Muscle layer of colon (tissue), 2 donors: ENCODE results near the gene ROBO1.

Experiments
- H3K27ac ChIP-seq: one replicate; pipeline ENCODE4 v1.7.0; 2013; ENCODE audit warnings: low read depth, mild to moderate bottlenecking, low read length, moderate library complexity
- H3K27me3 ChIP-seq, 2 donors: one replicate each; pipeline ENCODE4 v1.7.0; 2013; ENCODE audit warnings: low read length in 2 of 2, mild to moderate bottlenecking in 2 of 2; ENCODE audit not compliant: insufficient read depth in 2 of 2, control insufficient read depth in 1 of 2
- H3K36me3 ChIP-seq: one replicate; pipeline ENCODE4 v1.7.0; 2013; ENCODE audit warnings: mild to moderate bottlenecking, low read length; ENCODE audit not compliant: insufficient read depth
- H3K4me1 ChIP-seq: one replicate; pipeline ENCODE4 v1.7.0; 2013; ENCODE audit warnings: mild to moderate bottlenecking, low read length; ENCODE audit not compliant: insufficient read depth
- H3K4me3 ChIP-seq, 2 donors: one replicate each; pipeline ENCODE4 v1.7.0; 2013; ENCODE audit warnings: low read length in 2 of 2, low read depth in 1 of 2, mild to moderate bottlenecking in 1 of 2, moderate library complexity in 1 of 2
- H3K9ac ChIP-seq: one replicate; pipeline ENCODE4 v1.7.0; 2013; ENCODE audit warnings: low read length
- H3K9me3 ChIP-seq: one replicate; pipeline ENCODE4 v1.7.0; 2013; ENCODE audit warnings: mild to moderate bottlenecking, low read length
- donor health status: abdominal sarcoma.
- donor health status: Adenocarcinoma of cecum.

ROBO1 gene

DNA sequence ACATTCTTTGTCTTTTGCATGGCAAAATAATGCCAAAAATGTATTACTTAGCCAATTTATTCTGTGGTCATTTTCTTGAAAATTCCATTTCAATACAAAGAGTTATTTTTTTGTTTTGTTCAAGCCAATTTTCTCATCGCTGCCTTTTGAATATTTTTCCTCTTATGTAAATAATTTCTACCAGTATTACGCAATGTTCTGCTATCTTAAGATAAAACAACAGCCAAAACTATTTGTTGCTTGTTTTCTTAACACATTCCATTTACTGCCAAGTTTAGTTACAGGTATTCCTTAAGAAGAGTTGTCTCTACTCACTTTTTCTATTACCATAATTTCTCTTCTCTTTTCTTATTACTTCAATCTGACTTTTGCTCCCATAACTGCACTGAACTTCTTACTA, 163.1 kb downstream of the ROBO1 start:
- Histone ChIP-seq H3K9ac (no peak overlapping the region), H3K9me3 (no peaks in the 10 kb centered on the region), H3K4me3 (no peak overlapping the region), H3K36me3 (no peaks in the 10 kb centered on the region), H3K27ac (no peak overlapping the region), H3K4me1 (no peaks in the 10 kb centered on the region), H3K27me3 (no peaks in the 10 kb centered on the region)

DNA sequence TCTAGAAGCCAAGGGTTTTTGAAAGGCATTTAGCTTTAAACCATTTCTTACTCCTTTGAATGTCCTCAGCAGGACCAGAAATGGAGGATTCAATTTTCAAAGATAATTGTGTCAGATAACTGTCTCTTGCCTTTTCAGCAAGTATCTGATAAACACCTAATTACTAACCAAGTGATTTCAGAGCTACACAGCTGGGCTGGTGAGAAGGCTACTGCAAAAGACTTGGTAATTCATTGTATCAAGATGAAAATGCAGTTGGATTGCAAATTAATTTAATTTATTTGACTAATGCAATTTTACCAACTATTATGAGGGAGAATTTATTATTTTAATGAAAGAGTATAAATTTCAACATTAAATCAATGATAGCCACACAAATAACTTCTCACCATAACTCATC, 165.4 kb downstream of the ROBO1 start:
- Histone ChIP-seq H3K36me3 (no peaks in the 10 kb centered on the region), H3K4me3 (no peak overlapping the region)

DNA sequence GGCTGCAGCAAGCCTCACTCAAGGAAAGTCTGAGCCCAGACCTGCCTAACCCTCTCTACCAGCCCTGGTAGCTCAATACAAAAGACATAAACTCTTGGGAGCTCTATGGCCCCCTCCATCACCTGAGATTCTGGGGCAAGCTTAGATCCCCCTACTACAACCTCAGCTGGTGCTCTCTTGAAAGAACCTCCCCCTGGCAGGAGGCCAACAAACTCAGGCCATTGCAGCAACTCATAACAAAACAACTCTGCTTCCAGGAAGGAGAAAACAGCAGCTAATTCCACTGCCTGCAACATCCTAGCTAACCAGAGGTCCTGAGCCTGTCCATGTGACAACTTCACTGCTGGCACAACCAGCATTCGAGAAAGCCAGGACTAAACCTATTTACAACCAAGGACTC, 169.2 kb downstream of the ROBO1 start:
- Histone ChIP-seq H3K4me3 (no peak overlapping the region), H3K27me3 (no peaks in the 10 kb centered on the region), H3K9me3 (no peaks in the 10 kb centered on the region)

More for the DNA sequence above, 165.4 kb downstream of the ROBO1 start:
- no peaks in the 10 kb centered on the region for H3K9me3 ChIP-seq
- no peaks in the 10 kb centered on the region for H3K27me3 ChIP-seq
- H3K27ac ChIP-seq: no peak overlapping the region
- no peaks in the 10 kb centered on the region for H3K4me1 ChIP-seq
- no peak overlapping the region for H3K9ac ChIP-seq

DNA sequence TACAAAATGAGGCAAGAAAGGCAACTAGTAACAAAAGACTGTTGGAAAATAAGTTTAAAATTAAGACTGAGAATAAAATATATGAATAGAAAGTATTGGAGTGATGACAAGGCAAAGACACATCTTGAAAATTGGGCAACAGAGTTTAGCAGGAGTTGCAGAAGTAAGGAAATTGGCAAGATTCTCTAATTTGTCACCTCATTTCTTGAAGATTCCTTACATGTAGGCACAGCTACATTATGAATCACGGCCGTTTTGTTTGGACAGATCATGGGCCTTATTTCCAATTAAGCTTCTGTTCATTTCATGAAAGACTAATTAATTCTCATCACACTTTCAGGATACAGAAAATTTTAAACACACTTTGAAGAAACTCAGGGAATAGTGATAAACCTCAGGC, 170.1 kb downstream of the ROBO1 start:
- Histone ChIP-seq H3K9me3 (no peaks in the 10 kb centered on the region), H3K4me1 (no peaks in the 10 kb centered on the region), H3K36me3 (no peaks in the 10 kb centered on the region), H3K27ac (no peak overlapping the region), H3K4me3 (no peak overlapping the region), H3K27me3 (no peaks in the 10 kb centered on the region), H3K9ac (no peak overlapping the region)

More for the DNA sequence above, 169.2 kb downstream of the ROBO1 start:
- H3K36me3 ChIP-seq: no peaks in the 10 kb centered on the region
- H3K4me1 ChIP-seq: no peaks in the 10 kb centered on the region
- no peak overlapping the region for H3K27ac ChIP-seq
- H3K9ac ChIP-seq: no peak overlapping the region

DNA sequence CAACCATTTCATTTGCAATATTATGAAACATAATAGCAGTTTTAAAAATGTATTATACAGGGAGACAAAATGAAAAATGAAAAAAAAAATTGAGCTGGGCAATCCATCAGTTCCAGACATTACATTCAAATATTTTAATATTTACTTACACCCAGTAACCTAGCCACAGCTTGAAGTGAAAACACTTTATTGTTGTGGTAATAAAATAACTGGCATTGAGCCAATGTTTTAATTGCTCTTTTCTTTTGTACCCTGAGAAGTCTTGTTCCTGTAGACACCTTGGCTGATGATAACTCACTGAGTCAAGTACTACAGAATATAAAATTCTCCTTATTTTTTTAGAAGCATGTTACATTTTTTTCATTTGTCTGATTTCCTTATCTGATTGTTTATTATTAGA, 180.6 kb downstream of the ROBO1 start:
- H3K4me3 ChIP-seq: no peak overlapping the region
- H3K36me3 ChIP-seq: no peaks in the 10 kb centered on the region
- no peaks in the 10 kb centered on the region for H3K4me1 ChIP-seq
- no peak overlapping the region for H3K27ac ChIP-seq
- no peak overlapping the region for H3K9ac ChIP-seq
- H3K27me3 ChIP-seq: no peaks in the 10 kb centered on the region
- no peaks in the 10 kb centered on the region for H3K9me3 ChIP-seq

DNA sequence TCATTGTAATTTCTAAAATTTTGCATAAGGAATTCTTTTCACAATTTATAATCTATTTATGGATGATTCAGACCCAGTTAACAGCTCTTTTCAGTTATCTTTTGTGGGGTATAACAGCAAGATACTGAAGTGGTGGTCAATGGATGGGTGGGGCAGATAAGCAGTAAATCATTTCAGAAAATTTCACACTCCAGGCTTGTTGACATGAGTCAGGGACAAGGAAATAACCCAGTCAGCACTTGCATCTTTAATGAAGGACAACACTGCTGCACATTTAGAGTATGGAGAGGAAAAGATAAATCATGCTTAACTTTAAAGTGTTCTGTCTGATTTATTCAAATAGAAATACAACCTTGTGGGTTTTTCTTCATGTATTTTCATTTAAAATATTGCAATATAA, 181.6 kb downstream of the ROBO1 start:
- Histone ChIP-seq H3K4me3 (no peak overlapping the region), H3K36me3 (no peaks in the 10 kb centered on the region), H3K27me3 (no peaks in the 10 kb centered on the region), H3K4me1 (no peaks in the 10 kb centered on the region), H3K27ac (no peak overlapping the region), H3K9ac (no peak overlapping the region), H3K9me3 (no peaks in the 10 kb centered on the region)

DNA sequence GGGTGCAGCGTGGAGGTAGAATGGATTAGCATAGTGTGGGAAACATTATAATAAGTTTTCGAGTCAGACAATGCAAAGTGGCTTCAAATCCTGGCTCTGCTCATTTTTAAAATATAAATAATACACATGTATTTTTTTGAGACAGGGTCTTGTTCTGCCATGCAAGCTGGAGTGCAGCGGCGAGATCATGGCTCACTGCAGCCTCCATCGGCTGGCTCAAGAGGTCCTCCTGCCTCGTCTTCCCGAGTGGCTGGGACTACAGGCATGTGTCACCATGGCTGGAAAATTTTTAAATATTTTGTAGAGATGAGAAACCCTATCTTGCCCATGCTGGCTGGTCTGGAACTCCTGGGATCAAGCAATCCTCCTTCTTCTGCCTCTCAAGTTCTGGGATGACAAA, 194.9 kb downstream of the ROBO1 start:
- no peak overlapping the region for H3K9ac ChIP-seq
- H3K27me3 ChIP-seq: no peaks in the 10 kb centered on the region
- H3K9me3 ChIP-seq: no peaks in the 10 kb centered on the region
- no peak overlapping the region for H3K4me3 ChIP-seq
- H3K36me3 ChIP-seq: no peaks in the 10 kb centered on the region
- no peak overlapping the region for H3K27ac ChIP-seq
- no peaks in the 10 kb centered on the region for H3K4me1 ChIP-seq

DNA sequence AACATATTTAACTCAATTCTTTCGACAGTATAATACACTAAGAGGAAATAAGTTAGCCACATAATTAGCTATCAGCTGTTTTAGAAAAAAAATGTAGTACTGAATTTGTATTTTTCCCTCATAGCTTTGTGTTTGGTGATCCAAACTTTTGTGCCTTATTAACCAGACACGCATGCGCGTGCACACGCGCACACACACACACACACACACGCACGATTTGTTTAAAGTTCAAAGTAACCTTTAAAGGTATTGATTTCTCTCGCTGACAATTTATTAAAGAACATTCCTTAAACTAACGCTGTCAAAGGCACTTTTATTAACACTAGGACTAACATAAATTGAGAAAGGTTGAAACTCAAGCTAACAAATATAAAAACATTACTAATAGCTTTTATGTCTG, 198.9 kb downstream of the ROBO1 start:
- no peak overlapping the region for H3K27ac ChIP-seq

DNA sequence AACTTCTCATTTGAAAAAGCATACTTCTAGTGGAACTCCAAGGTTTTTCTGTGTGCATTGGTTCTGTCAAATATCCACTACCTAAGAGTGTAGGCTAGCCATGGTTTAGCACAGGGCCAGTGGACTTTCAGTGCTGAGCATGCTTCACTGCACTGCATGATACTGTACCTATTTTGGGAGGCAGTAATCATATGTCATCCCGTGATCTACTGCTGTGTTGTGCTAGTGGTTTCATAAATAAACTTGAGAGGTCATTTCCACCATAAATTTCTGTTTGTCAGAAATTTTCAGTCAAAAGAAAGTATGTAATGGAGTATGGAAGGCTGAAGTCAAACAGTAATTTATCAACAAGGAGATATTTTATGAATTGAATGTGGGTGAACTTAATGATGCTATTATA, 203.6 kb downstream of the ROBO1 start:
- Histone ChIP-seq H3K9me3 (no peaks in the 10 kb centered on the region), H3K27me3 (no peaks in the 10 kb centered on the region), H3K36me3 (no peaks in the 10 kb centered on the region), H3K9ac (no peak overlapping the region), H3K27ac (no peak overlapping the region), H3K4me1 (no peaks in the 10 kb centered on the region), H3K4me3 (no peak overlapping the region)

More for the DNA sequence above, 198.9 kb downstream of the ROBO1 start:
- no peaks in the 10 kb centered on the region for H3K27me3 ChIP-seq
- no peaks in the 10 kb centered on the region for H3K36me3 ChIP-seq
- H3K4me3 ChIP-seq: no peak overlapping the region
- H3K9me3 ChIP-seq: no peaks in the 10 kb centered on the region
- H3K4me1 ChIP-seq: no peaks in the 10 kb centered on the region
- no peak overlapping the region for H3K9ac ChIP-seq

DNA sequence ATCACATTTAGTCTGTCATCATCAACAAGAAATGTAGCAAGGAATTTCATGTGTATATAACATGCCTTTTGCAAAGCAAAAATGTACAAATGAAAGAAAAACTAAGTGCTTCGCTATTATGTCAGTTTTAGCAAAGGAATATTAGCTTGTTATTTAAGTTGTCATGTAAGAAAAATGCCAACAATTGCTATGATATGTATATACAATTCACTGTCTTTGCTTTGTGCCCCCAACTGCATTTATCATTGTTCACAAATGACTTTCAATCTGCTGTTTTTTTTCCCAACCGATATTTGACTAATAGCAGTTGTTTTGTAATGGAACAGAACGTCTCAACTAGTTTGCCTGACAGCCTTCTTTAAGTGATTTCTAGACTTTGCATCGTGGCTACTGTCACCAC, 207.1 kb downstream of the ROBO1 start:
- Histone ChIP-seq H3K9me3 (no peaks in the 10 kb centered on the region), H3K36me3 (no peaks in the 10 kb centered on the region), H3K9ac (no peak overlapping the region), H3K27me3 (no peaks in the 10 kb centered on the region), H3K4me3 (no peak overlapping the region), H3K27ac (no peak overlapping the region), H3K4me1 (no peaks in the 10 kb centered on the region)

DNA sequence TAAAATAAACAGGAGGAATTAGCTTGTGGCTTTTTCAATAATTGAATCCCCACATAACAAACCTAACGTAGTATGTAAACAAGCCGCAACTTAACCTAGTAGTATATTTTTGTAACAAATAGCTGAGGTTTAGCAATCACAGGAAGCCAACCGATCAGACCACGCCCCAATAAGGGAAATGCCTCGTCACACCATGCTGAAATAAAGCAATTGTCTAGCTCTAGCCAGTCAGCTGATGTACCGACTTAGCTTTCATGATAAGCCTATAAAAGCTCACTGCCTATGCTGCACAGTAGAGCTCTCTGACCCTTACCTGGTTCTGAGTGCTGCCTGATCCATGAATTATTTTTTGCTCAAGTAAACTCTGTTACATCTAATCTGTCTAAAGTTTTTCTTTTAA, 208.9 kb downstream of the ROBO1 start:
- H3K4me3 ChIP-seq: no peak overlapping the region
- H3K27me3 ChIP-seq: no peaks in the 10 kb centered on the region
- no peaks in the 10 kb centered on the region for H3K9me3 ChIP-seq
- no peaks in the 10 kb centered on the region for H3K36me3 ChIP-seq
- no peaks in the 10 kb centered on the region for H3K4me1 ChIP-seq
- H3K9ac ChIP-seq: no peak overlapping the region
- H3K27ac ChIP-seq: no peak overlapping the region

DNA sequence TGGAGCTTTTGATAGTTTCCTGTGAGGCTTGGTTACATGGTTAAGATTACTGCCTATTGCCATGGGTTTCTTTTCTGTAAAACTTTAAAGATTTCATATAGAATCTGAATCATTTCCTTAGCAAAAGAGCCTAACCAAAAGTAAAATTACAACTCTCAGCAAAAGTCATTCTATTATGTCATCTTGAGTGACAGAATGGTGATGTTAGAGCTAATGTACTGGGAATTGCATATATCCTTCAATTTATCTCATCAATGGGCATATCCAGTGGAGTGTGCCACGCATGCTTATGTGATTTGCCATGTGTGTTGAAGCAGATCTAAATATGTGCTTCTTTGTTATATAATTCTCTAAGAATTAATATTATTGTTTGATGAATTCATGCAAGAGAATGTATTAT, 212.1 kb downstream of the ROBO1 start:
- no peak overlapping the region for H3K27ac ChIP-seq
- no peaks in the 10 kb centered on the region for H3K4me1 ChIP-seq
- H3K27me3 ChIP-seq: no peaks in the 10 kb centered on the region
- H3K4me3 ChIP-seq: no peak overlapping the region
- H3K36me3 ChIP-seq: no peaks in the 10 kb centered on the region
- H3K9me3 ChIP-seq: no peaks in the 10 kb centered on the region
- H3K9ac ChIP-seq: no peak overlapping the region
